Gastroesophageal sphincter (tissue), 4 donors: ENCODE results near the gene RBP5. TPM values are rescaled to one million over a fixed set of nuclear protein-coding genes. Genes with fewer than 3 reads are reported as not detected.
A peak's percentile ranks its signal among the peaks of the same experiment; 100 is the strongest.

Experiments
- ATAC-seq: fragments of 150-250 bp; one replicate; pipeline ENCODE4 v1.9.1; 2016; ENCODE audit warnings: mild to moderate bottlenecking, moderate library complexity
- H3K27ac ChIP-seq, 4 donors: fragments of 200-600 bp; sonication (generic) in 3 of 4; 1 replicate in 3 of 4; 2 replicates in 1 of 4; pipeline ENCODE4 v1.5.1; 2016 to 2019
- H3K27me3 ChIP-seq: fragments of 200-600 bp; sonication (generic); one replicate; pipeline ENCODE4 v1.5.1; 2019
- H3K36me3 ChIP-seq, 2 donors: fragments of 200-600 bp; sonication (generic); one replicate each; pipeline ENCODE4 v1.5.1; 2019; ENCODE audit warnings: control low read depth in 1 of 2
- H3K4me1 ChIP-seq, 3 donors: fragments of 200-600 bp; sonication (generic); 1 replicate in 2 of 3; 2 replicates in 1 of 3; pipeline ENCODE4 v1.5.1; 2016 to 2019; ENCODE audit warnings: control low read depth in 2 of 3
- H3K4me3 ChIP-seq, 2 donors: fragments of 200-600 bp; sonication (generic); one replicate each; pipeline ENCODE4 v1.5.1; 2019; ENCODE audit warnings: mild to moderate bottlenecking in 1 of 2, moderate library complexity in 1 of 2
- H3K9me3 ChIP-seq, 3 donors: fragments of 200-600 bp; sonication (generic); one replicate each; pipeline ENCODE4 v1.5.1; 2017 to 2019; ENCODE audit warnings: control low read depth in 2 of 3
- EP300 ChIP-seq: sonication (generic); formaldehyde crosslinking; IDR thresholded peaks from one replicate; pipeline ENCODE4 v1.6.1; 2017; ENCODE audit warnings: antibody characterized with exemption, mild to moderate bottlenecking
- POLR2A ChIP-seq, 2 donors: fragments of 450-650 bp; IDR thresholded peaks; one replicate each; pipeline ENCODE4 v1.6.1; 2017; ENCODE audit warnings: antibody characterized with exemption in 2 of 2, mild to moderate bottlenecking in 2 of 2, moderate library complexity in 1 of 2
- POLR2AphosphoS5 ChIP-seq: sonication (generic); formaldehyde crosslinking; IDR thresholded peaks from one replicate; pipeline ENCODE4 v1.6.1; 2017; ENCODE audit warnings: antibody characterized with exemption
- WGBS, 2 donors: methylation state at CpG; one replicate each; pipeline ENCODE4 v1.1.5; 2018; ENCODE audit warnings: low coverage in 1 of 2; 5-methylcytosine and 5-hydroxymethylcytosine counted together
- total RNA-seq, 4 donors: library from RNA; depleted of rRNA; stranded (reverse); fragments of >200 nt; gene quantifications; one replicate each; pipeline ENCODE4 v1.1.0, GENCODE V29; 2016
- TF ChIP-seq, protein P1 (sequence below), 4 experiments: fragments of 200-600 bp in 2 of 4; fragments of 450-650 bp in 2 of 4; sonication (generic) in 1 of 4; IDR thresholded peaks; one replicate each; pipeline ENCODE4 v1.5.1; 2017 to 2019; ENCODE audit warnings: antibody characterized with exemption in 4 of 4, mild to moderate bottlenecking in 2 of 4, moderate library complexity in 2 of 4

The RBP5 gene
- total RNA-seq, 4 donors from 2014 or later: 0.58 to 1.1 TPM; not detected in 2

DNA sequence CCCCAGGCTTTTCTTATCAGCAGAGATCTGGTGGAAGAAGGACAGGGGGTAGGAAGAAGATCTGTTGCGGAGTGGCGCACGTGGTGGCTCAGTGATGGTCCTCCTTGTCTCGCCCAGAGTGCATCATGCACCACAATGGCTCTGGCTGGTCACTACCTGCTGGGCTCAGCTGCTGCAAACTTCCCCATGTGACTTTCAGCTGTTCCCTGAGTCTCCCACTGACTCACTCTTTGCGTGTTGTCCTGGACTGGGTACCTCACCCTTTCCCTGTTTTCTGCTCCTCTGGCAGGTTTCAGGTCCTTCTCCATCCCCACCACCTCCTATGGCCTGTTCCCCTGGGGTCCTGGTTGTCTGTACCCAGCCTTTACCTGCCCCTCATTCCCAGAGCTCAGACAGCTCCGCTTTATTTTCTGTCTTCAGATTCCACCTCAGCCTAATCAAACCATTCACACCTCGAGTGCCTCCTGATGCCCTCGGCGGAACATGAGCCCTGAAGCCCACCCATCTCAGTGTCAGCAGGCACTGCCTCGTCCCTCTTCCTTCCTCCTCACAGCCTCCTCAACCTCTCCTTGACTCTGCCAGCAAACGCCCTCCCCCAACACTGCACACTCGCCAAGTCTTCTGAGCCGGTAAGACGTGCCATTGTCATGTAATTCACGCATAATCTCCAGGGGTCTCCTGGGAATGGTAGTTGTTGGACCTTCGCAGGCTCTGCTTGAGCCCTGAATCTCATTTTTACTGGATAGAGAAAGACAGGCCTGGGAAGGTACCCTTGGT lies 38.3 kb downstream of the RBP5 start:
- Histone ChIP-seq H3K27ac (peak overlapping the region in 3 of 4 donors; percentile 81 to 91 (median 86)), H3K4me1 (peaks cover 3 to 57% (median 19%) of the 10 kb centered on the region in 3 donors), H3K27me3 (no peaks in the 10 kb centered on the region), H3K9me3 (no peaks in the 10 kb centered on the region), H3K4me3 (peak overlapping the region in 1 of 2 donors; percentile 63), H3K36me3 (peaks cover 0 to 47% of the 10 kb centered on the region in 2 donors)
- TF ChIP-seq POLR2AphosphoS5: peak; percentile 29
- TF ChIP-seq, protein P1, sequence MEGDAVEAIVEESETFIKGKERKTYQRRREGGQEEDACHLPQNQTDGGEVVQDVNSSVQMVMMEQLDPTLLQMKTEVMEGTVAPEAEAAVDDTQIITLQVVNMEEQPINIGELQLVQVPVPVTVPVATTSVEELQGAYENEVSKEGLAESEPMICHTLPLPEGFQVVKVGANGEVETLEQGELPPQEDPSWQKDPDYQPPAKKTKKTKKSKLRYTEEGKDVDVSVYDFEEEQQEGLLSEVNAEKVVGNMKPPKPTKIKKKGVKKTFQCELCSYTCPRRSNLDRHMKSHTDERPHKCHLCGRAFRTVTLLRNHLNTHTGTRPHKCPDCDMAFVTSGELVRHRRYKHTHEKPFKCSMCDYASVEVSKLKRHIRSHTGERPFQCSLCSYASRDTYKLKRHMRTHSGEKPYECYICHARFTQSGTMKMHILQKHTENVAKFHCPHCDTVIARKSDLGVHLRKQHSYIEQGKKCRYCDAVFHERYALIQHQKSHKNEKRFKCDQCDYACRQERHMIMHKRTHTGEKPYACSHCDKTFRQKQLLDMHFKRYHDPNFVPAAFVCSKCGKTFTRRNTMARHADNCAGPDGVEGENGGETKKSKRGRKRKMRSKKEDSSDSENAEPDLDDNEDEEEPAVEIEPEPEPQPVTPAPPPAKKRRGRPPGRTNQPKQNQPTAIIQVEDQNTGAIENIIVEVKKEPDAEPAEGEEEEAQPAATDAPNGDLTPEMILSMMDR (IDR thresholded peaks at IDR 0.05): no peak
- WGBS, 2 donors: 61 to 81% methylated on average over 8 to 9 of the region's 16 CpGs
- no peak for ATAC-seq

DNA sequence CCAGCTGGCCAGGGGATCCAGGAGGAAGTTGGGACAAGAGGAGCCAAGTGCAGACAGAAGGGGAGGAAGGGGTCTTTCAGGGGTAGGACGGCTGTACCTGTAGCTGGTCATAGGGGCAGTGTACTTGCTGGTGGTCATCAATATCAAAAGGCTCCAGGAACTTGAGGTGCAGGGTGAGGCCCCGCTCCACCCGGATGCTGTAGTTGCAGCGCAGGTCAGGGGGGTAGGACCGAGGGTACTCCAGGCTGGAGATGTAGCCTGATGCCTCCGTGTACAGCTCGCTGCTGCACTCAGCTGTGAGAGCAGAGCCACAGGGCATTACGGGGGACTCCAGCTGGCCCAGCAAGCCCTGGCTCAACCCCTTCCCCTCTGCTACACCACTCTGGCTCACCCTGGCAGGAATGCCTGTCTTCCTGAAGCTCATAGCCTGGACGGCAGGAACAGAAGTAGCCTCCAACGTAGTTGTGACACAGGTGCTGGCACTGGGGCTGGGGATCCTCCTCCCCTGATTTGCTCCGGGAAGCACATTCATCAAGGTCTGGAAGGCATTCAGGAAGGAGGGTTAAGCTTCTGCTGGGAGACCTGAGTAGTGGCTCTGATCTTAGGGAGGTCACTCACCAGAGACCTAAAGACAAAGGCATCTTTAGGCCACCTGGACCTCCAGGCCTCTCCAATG lies 39.4 kb downstream of the RBP5 start:
- H3K36me3 ChIP-seq: peaks cover 2 to 58% of the 10 kb centered on the region in 2 donors
- no peak for ATAC-seq
- peak overlapping the region in 1 of 2 donors; percentile 63 for H3K4me3 ChIP-seq
- WGBS, 2 donors: 100% methylated on average over 3 of the region's 11 CpGs; no CpG with 5 or more reads in 1 of the 2 donors
- peak overlapping the region in 3 of 4 donors; percentile 81 to 91 (median 86) for H3K27ac ChIP-seq
- H3K27me3 ChIP-seq: no peaks in the 10 kb centered on the region
- TF ChIP-seq, protein P1 (IDR thresholded peaks at IDR 0.05): no peak
- no peak for TF ChIP-seq POLR2A (IDR thresholded peaks at IDR 0.05)
- H3K9me3 ChIP-seq: no peaks in the 10 kb centered on the region
- H3K4me1 ChIP-seq: peaks cover 3 to 56% (median 19%) of the 10 kb centered on the region in 3 donors

DNA sequence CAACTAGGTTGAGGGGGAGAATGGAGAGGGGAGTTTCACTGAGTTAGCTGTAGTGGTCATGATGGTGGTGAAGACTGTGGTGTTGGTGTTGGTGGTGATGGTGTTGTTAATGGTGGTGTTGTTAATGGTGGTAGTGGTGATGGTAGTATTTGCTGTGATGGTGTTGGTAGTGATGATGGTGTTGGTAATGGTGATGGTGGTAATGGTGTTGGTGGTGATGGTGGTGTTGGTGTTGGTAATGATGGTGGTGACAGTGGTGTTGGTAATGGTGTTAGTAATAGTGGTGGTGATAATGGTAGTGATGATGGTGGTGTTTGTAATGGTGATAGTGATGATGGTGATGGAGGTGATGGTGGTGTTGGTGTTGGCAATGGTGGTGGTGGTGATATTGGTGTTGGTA lies 45.6 kb downstream of the RBP5 start:
- H3K27me3 ChIP-seq: no peaks in the 10 kb centered on the region
- TF ChIP-seq POLR2AphosphoS5 (no peak), POLR2A (IDR thresholded peaks at IDR 0.05) (no peak), EP300 (no peak)
- TF ChIP-seq, protein P1 (IDR thresholded peaks at IDR 0.05): no peak
- H3K36me3 ChIP-seq: peaks cover 2 to 72% of the 10 kb centered on the region in 2 donors
- H3K4me1 ChIP-seq: peaks cover 3 to 40% (median 9%) of the 10 kb centered on the region in 3 donors
- H3K4me3 ChIP-seq: no peak overlapping the region
- H3K9me3 ChIP-seq: no peaks in the 10 kb centered on the region
- no peak for ATAC-seq
- H3K27ac ChIP-seq: no peak overlapping the region

DNA sequence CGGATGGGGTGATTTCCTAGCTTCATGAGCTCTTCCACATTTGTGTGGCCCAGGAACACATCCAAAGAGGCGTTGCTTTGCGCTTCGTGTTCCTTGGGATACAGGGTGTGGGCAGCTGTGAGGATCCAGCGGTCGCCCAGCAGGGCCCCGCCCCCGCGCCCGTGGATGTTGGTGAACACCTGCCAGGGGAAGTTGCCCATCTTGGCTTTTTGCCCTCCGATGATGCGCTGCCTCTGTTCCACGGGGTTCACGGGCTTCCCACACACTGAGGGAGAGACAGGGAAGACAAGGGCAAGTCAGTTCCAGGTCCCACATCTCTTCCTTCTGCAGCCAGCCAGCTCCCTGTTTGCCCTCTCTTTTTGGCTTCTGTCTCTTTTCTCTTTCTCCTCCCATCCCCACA lies 47.7 kb downstream of the RBP5 start:
- Histone ChIP-seq H3K27me3 (no peaks in the 10 kb centered on the region), H3K4me1 (peaks cover 3 to 41% (median 9%) of the 10 kb centered on the region in 3 donors), H3K36me3 (peaks cover 2 to 51% of the 10 kb centered on the region in 2 donors), H3K9me3 (no peaks in the 10 kb centered on the region), H3K4me3 (no peak overlapping the region), H3K27ac (peak overlapping the region; percentile 5 to 89 (median 81))
- TF ChIP-seq, protein P1 (IDR thresholded peaks at IDR 0.05): no peak
- 80 to 87% methylated on average over 3 of the region's 14 CpGs for WGBS, 2 donors
- ATAC-seq: no peak

DNA sequence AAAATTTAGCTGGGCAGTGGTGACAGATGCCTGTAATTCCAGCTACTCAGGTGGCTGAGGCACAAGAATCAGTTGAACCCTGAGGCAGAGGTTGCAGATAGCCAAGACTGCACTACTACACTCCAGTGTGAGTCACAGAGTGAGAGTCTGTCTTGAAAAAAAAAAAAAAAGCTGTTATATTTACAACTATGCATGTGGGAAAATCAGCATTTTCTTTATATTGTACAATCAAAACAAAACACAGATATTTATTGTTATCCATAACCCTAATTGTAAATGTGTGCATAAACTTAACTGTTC lies 48.9 kb downstream of the RBP5 start:
- H3K4me3 ChIP-seq: no peak overlapping the region
- H3K27me3 ChIP-seq: no peaks in the 10 kb centered on the region
- H3K27ac ChIP-seq: peak overlapping the region; percentile 78 to 91 (median 86)
- ATAC-seq: peak; percentile 65
- peaks cover 3 to 41% (median 9%) of the 10 kb centered on the region in 3 donors for H3K4me1 ChIP-seq
- no peaks in the 10 kb centered on the region for H3K9me3 ChIP-seq
- no peak for TF ChIP-seq POLR2AphosphoS5
- TF ChIP-seq, protein P1 (IDR thresholded peaks at IDR 0.05): no peak
- TF ChIP-seq EP300: no peak
- H3K36me3 ChIP-seq: peaks cover 1 to 38% of the 10 kb centered on the region in 2 donors
